22Rv1 (cell line): ENCODE results near the gene GALK2.
"Not testable (repeated sequence)": the region's sequence is repeated elsewhere in the genome, so short reads cannot be mapped to it uniquely, and the experiment has no call there.

ENCODE experiments used
- H3K27ac ChIP-seq: fragments of 450-650 bp; 2 replicates; pipeline ENCODE4 v1.5.1; 2017
- CTCF ChIP-seq: fragments of 450-650 bp; IDR thresholded peaks from 2 replicates; pipeline ENCODE4 v1.5.1; 2017; ENCODE audit warnings: mild to moderate bottlenecking
- ZFX ChIP-seq: fragments of 450-650 bp; IDR thresholded peaks from 2 replicates; pipeline ENCODE4 v1.6.1; 2017; ENCODE audit warnings: antibody characterized with exemption, borderline replicate concordance

Gene GALK2

GRCh38 chr15:49164865-49165264, 5.2 kb upstream of the GALK2 start:
- H3K27ac ChIP-seq, result no peak overlapping the region
- no peak for TF ChIP-seq CTCF
- no peak for TF ChIP-seq ZFX

- H3K27ac ChIP-seq, result no peak overlapping the region
- TF ChIP-seq ZFX (no peak), CTCF (no peak)
Observed at GRCh38 chr15:49168016-49168415, 2.0 kb upstream of the GALK2 start.

GRCh38 chr15:49171790-49172189, 1.7 kb downstream of the GALK2 start:
- H3K27ac ChIP-seq, result peak overlapping the region; percentile 96
- TF ChIP-seq CTCF, result no peak
- no peak for TF ChIP-seq ZFX

- no peak overlapping the region for H3K27ac ChIP-seq
Observed at GRCh38 chr15:49174902-49175301, 4.9 kb downstream of the GALK2 start.

GRCh38 chr15:49175582-49176397, 5.7 kb downstream of the GALK2 start:
- H3K27ac ChIP-seq, result not testable (repeated sequence)

More at GRCh38 chr15:49174902-49175301, 4.9 kb downstream of the GALK2 start:
- TF ChIP-seq ZFX, result no peak
- TF ChIP-seq CTCF, result no peak

- no peak for TF ChIP-seq ZFX
- TF ChIP-seq CTCF, result no peak
- no peak overlapping the region for H3K27ac ChIP-seq
Observed at GRCh38 chr15:49178497-49178896, 8.4 kb downstream of the GALK2 start.

GRCh38 chr15:49179433-49180190, 9.6 kb downstream of the GALK2 start:
- no peak overlapping the region for H3K27ac ChIP-seq
- TF ChIP-seq ZFX, result no peak
- TF ChIP-seq CTCF, result no peak
